ENCODE data around the gene SYAP1.
"Not testable (repeated sequence)": the region's sequence is repeated elsewhere in the genome, so short reads cannot be mapped to it uniquely, and the experiment has no call there.

SYAP1 gene

GRCh38 chrX:16722481-16722880 is 3.1 kb downstream of the SYAP1 start:
- H3K79me2 ChIP-seq (ENCODE audit: insufficient read depth, low read length): peaks cover 62% of the 10 kb centered on the region
- no peak overlapping the region for H3K9ac ChIP-seq (ENCODE audit: low read length)

GRCh38 chrX:16725072-16725471 is 5.7 kb downstream of the SYAP1 start:
- Histone ChIP-seq H3K27me3 (ENCODE audit: low read length) (no peaks in the 10 kb centered on the region), H3K79me2 (ENCODE audit: insufficient read depth, low read length) (peaks cover 69% of the 10 kb centered on the region), H3K9ac (ENCODE audit: low read length) (no peak overlapping the region), H3F3A (ENCODE audit: insufficient read depth) (no peaks in the 10 kb centered on the region), H4K20me1 (ENCODE audit: low read depth, low read length) (no peaks in the 10 kb centered on the region), H3K36me3 (ENCODE audit: low read length) (no peaks in the 10 kb centered on the region), H3K9me3 (ENCODE audit: insufficient read depth, low read length) (no peaks in the 10 kb centered on the region), H2AFZ (ENCODE audit: low read depth, low read length, severe bottlenecking) (no peak overlapping the region), H3K9me2 (replicated peaks; ENCODE audit: insufficient read depth, low read length) (no peaks in the 10 kb centered on the region), H3K4me2 (ENCODE audit: low read depth, low read length, poor library complexity, severe bottlenecking) (no peak overlapping the region), H3K4me3 (ENCODE audit: insufficient read depth, low read length, poor library complexity, severe bottlenecking) (no peak overlapping the region), H3K27ac (ENCODE audit: low read depth, low read length) (no peak overlapping the region)
- TF ChIP-seq EZH2phosphoT487 (conservative IDR thresholded peaks at IDR 0.05; ENCODE audit: low read length) (no peak), CTCF (IDR thresholded peaks at IDR 0.05; ENCODE audit: insufficient read depth, low read length, poor library complexity, severe bottlenecking) (no peak)

More at GRCh38 chrX:16722481-16722880, 3.1 kb downstream of the SYAP1 start:
- Histone ChIP-seq H2AFZ (ENCODE audit: low read depth, low read length, severe bottlenecking) (no peak overlapping the region), H3F3A (ENCODE audit: insufficient read depth) (no peaks in the 10 kb centered on the region), H3K4me2 (ENCODE audit: low read depth, low read length, poor library complexity, severe bottlenecking) (no peak overlapping the region), H3K4me3 (ENCODE audit: insufficient read depth, low read length, poor library complexity, severe bottlenecking) (no peak overlapping the region), H4K20me1 (ENCODE audit: low read depth, low read length) (no peaks in the 10 kb centered on the region), H3K27me3 (ENCODE audit: low read length) (no peaks in the 10 kb centered on the region), H3K9me3 (ENCODE audit: insufficient read depth, low read length) (no peaks in the 10 kb centered on the region), H3K27ac (ENCODE audit: low read depth, low read length) (no peak overlapping the region), H3K36me3 (ENCODE audit: low read length) (no peaks in the 10 kb centered on the region), H3K9me2 (replicated peaks; ENCODE audit: insufficient read depth, low read length) (no peaks in the 10 kb centered on the region)
- TF ChIP-seq EZH2phosphoT487 (conservative IDR thresholded peaks at IDR 0.05; ENCODE audit: low read length): no peak
- no peak for TF ChIP-seq CTCF (IDR thresholded peaks at IDR 0.05; ENCODE audit: insufficient read depth, low read length, poor library complexity, severe bottlenecking)

- H3K4me3 ChIP-seq (ENCODE audit: insufficient read depth, low read length, poor library complexity, severe bottlenecking); H2AFZ ChIP-seq (ENCODE audit: low read depth, low read length, severe bottlenecking); H3K9me3 ChIP-seq (ENCODE audit: insufficient read depth, low read length); H4K20me1 ChIP-seq (ENCODE audit: low read depth, low read length); H3K27ac ChIP-seq (ENCODE audit: low read depth, low read length); H3K9me2 ChIP-seq (replicated peaks; ENCODE audit: insufficient read depth, low read length); H3F3A ChIP-seq (ENCODE audit: insufficient read depth); H3K27me3 ChIP-seq (ENCODE audit: low read length); H3K4me2 ChIP-seq (ENCODE audit: low read depth, low read length, poor library complexity, severe bottlenecking); H3K9ac ChIP-seq (ENCODE audit: low read length); H3K36me3 ChIP-seq (ENCODE audit: low read length): not testable (repeated sequence)
- H3K79me2 ChIP-seq (ENCODE audit: insufficient read depth, low read length): peaks cover 58% of the 10 kb centered on the region
These were observed 7.1 kb downstream of the SYAP1 start for GRCh38 chrX:16726347-16726988.

- no peaks in the 10 kb centered on the region for H3K36me3 ChIP-seq (ENCODE audit: low read length)
- H4K20me1 ChIP-seq (ENCODE audit: low read depth, low read length): no peaks in the 10 kb centered on the region
- peaks cover 48% of the 10 kb centered on the region for H3K79me2 ChIP-seq (ENCODE audit: insufficient read depth, low read length)
- no peak for TF ChIP-seq EZH2phosphoT487 (conservative IDR thresholded peaks at IDR 0.05; ENCODE audit: low read length)
- TF ChIP-seq CTCF (IDR thresholded peaks at IDR 0.05; ENCODE audit: insufficient read depth, low read length, poor library complexity, severe bottlenecking): no peak
- no peak overlapping the region for H3K4me3 ChIP-seq (ENCODE audit: insufficient read depth, low read length, poor library complexity, severe bottlenecking)
- no peaks in the 10 kb centered on the region for H3K9me3 ChIP-seq (ENCODE audit: insufficient read depth, low read length)
- no peak overlapping the region for H3K27ac ChIP-seq (ENCODE audit: low read depth, low read length)
- H3K9ac ChIP-seq (ENCODE audit: low read length): no peak overlapping the region
- H2AFZ ChIP-seq (ENCODE audit: low read depth, low read length, severe bottlenecking): no peak overlapping the region
- H3K9me2 ChIP-seq (replicated peaks; ENCODE audit: insufficient read depth, low read length): no peaks in the 10 kb centered on the region
- H3K27me3 ChIP-seq (ENCODE audit: low read length): no peaks in the 10 kb centered on the region
- no peaks in the 10 kb centered on the region for H3F3A ChIP-seq (ENCODE audit: insufficient read depth)
- H3K4me2 ChIP-seq (ENCODE audit: low read depth, low read length, poor library complexity, severe bottlenecking): no peak overlapping the region
These were observed 8.2 kb downstream of the SYAP1 start for GRCh38 chrX:16727637-16728036.

Measured in SU-DHL-6 (cell line).